ENCODE results near the gene RNF157.
"Not testable (repeated sequence)": the region's sequence is repeated elsewhere in the genome, so short reads cannot be mapped to it uniquely, and the experiment has no call there.

The RNF157 gene

DNA sequence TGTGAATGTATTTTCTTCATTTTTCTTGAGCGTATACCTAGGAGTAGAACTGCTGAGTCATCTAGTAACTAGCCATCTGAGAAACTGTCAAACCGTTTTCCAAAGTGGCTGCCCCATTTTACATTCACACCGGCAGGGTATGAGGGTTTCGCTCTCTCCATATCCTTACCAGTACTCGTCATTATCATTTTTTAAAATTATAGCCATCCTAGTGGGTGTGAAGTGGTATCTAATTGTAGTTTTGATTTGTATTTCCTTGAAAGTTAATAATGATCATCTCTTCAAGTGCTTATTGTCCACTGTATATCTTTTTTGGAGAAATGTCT is 6.0 kb downstream of the RNF157 start:
- no peak for DNase-seq (ENCODE audit: low read depth in 2 of 2)

- no peak for DNase-seq (ENCODE audit: low read depth in 2 of 2)
Observed at GRCh38 chr17:76233588-76234353, 6.5 kb downstream of the RNF157 start.

DNA sequence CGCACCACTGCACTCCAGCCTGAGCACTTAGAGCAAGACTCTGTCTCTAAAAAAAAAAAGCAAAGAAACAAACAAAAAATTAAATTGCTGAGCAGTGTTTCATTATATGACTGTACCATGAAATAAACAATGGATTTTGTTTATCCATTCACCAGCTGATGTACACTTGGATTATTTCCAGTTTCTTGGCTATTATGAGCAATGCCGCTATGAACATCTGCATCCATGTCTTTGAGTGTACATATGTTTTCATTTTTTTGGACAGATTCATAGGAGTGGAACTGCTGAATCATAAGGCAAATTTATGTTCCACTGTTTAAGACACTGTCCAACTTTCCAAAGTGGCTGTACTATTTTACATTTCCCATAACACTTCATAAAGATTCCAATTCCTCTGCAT is 8.0 kb downstream of the RNF157 start:
- DNase-seq (ENCODE audit: low read depth in 2 of 2): no peak

GRCh38 chr17:76226749-76227148 is 13.5 kb downstream of the RNF157 start:
- DNase-seq (ENCODE audit: low read depth in 2 of 2): not testable (repeated sequence)

DNA sequence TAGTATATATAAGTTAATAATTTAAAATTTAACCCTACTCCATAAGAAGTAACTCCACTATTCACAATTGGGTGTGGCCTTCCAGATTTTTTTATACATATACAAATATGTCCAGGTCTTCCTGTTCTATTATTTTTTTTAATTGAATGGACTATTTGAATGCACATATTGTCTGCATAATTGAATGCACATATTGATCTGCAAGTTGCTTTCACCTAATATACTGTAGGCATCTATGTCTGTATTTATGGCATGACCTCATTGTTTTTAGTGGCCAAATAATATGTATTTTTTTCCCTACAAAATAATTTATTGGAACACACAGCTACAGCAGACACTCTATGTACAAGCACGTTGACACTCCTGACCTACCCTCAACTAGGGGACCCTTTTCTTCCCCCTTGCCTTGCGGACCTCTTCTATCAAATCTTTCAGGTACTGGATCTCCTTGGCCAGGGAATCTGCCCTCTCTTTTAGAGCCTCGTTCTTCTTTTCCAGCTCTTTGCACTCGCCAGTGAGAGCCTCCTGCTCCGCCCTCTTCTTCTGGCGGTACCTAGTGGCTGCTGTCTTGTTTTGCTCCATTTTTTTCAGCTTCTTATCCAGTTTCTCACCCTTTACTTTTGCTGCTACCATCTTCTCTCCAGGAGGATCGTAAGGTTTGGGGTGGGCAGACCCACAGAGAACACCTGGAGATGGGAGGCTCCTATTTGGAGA is 14.8 kb downstream of the RNF157 start:
- not testable (repeated sequence) for DNase-seq (ENCODE audit: low read depth in 2 of 2)

DNA sequence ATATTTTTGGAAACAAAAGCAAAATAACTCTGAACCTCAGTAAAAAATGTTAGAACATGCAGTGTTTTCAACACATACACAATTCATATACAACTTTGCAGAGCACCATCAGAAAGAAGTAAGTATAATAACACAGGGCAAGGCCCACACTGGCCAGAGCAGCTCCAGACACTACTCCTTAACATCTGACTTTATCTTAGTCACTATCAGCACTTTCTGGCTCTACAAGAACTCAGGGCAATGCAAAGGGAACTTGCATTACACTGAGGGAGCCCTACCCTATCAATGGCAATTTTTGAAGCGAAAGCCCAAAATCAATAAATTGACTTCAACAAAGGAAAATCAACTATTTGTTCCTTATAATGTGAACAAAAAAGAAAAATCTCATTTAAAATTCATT is 16.5 kb downstream of the RNF157 start:
- no peak for DNase-seq (ENCODE audit: low read depth in 2 of 2)

DNA sequence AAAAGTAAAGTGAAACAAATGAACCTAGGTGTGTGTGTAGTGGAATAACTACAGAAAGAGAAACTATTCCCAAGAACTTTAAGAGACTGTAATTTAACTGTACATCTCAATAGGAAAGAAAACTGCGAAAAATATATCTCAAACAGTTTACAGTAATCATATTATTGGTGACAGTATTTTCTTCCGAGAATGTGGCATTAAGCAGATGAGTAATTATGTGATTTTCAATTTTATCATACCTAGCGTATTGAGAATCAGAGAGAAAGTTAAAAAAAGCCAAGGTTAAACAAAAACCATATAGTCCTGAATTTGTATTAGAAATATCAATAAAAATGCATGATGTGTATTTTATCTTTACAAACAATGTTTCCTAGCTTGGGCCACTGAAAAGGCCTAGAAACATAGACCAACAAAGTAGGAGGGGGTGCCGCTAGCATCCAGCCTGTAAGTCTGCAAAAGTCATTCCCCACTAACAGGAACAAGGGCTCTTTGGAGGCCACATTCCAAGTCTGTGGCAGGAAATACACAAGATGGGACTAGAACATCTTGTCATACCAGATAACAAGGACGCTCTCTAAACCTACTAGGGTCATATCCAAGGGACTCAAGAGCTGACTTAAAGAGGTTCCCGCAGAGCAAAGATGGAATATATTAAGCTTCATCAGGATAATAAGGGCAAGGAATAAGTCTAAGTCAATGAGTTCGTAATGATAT is 20.5 kb downstream of the RNF157 start:
- DNase-seq (ENCODE audit: low read depth in 2 of 2): no peak

GRCh38 chr17:76217081-76217480 is 23.2 kb downstream of the RNF157 start:
- DNase-seq (ENCODE audit: low read depth in 2 of 2): no peak

DNA sequence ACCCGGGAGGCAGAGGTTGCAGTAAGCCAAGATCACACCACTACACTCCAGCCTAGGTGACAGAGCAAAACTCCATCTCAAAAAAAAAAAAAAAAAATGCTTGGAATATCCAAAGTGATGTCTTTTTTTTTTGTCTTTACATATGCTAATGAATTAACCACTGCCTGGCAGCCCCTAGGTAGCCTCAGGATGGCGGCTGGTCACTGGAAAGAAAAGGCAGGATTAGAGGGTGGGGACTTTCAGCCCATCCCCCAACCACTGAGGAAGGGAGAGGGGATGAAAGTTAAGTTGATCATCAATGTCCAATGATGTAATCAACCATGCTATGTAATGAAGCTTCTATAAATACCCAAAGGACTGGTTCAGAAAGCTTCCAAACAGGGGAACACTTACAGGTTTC is 26.8 kb downstream of the RNF157 start:
- DNase-seq (ENCODE audit: low read depth in 2 of 2): no peak

DNA sequence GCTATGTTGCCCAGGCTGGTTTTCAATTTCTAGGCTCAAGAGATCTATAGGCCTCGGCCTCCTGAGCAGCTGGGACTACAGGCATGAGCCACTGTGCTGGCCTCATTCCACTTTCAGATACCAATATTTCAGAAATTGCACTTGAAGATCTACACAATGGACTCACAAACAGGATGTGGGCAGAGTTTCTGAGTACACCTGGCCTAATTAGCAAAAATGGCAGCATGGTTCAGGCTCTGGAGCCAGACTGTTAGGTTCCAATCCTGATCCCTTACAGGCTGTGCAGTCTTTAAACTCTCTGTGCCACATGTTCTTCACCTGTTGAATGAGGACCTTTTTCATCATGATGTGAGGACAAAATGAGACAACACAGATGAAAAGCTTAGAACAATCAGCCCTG is 32.2 kb downstream of the RNF157 start:
- DNase-seq (ENCODE audit: low read depth in 2 of 2): no peak

GRCh38 chr17:76207275-76208059 is 32.8 kb downstream of the RNF157 start:
- DNase-seq (ENCODE audit: low read depth in 2 of 2): no peak

- DNase-seq (ENCODE audit: low read depth in 2 of 2): not testable (repeated sequence)
Observed at GRCh38 chr17:76205542-76206144, 34.6 kb downstream of the RNF157 start.

DNA sequence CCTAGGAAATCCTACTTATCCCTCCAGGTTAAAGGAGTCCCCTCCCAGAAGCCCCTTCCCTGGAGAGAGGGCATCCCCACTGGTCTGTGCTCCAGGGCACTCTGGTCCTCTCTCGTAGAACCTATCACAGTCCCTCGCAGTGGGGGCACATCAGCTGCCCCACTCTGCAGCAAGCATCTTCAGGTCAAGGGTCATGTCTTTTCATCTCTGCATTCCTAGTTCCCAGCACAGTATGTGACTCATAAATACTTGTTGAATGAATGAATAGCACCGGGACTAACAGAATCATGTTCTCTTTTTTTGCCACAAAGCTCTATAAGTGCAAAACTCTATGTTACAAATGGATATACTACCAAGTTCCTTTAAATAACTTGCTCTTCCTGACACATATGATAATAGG is 36.0 kb downstream of the RNF157 start:
- no peak for DNase-seq (ENCODE audit: low read depth in 2 of 2)

- DNase-seq (ENCODE audit: low read depth in 2 of 2): no peak
Observed at GRCh38 chr17:76200354-76200753, 39.9 kb downstream of the RNF157 start.

DNA sequence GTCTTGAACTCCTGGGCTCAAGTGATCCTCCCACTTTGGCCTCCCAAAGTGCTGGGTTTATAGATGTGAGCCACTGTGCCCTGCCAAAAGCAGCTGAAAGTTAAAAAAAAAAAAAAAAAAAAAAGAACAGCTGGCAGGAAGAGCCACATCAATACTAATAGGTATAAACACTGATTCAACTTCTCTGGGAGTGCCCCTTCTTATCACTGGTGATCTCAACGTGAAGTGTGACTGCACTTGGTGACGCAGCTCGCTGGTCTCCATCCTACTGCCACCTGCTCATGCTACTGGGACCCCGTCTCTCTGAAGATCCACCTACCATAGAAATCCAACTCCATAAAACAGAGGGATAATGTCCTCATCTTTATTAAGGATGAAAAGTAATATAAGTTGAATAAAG is 40.8 kb downstream of the RNF157 start:
- DNase-seq (ENCODE audit: low read depth in 2 of 2): peak; percentile 26 to 58

- DNase-seq (ENCODE audit: low read depth in 2 of 2): no peak
Observed at GRCh38 chr17:76198702-76199101, 41.6 kb downstream of the RNF157 start.

GRCh38 chr17:76197911-76198310 is 42.4 kb downstream of the RNF157 start:
- no peak for DNase-seq (ENCODE audit: low read depth in 2 of 2)

DNA sequence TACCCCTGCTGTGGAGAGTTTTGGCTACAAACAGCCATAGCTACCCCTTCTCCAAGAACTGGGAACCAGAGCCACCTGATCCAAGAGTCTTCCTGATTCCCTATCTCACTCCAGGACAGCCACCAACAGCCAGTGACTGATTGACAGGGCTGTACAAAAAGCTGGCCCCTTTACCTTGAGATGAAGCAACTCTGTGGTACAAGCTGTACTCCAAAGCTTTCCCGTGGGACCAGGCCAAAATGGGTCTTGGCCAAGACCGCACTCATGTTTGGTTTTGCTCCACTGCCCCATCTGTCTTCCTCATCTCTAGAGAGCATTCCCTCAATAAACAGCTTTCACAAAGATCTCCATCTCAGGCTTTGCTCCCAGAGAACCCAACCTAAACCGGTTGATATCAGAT is 43.6 kb downstream of the RNF157 start:
- no peak for DNase-seq (ENCODE audit: low read depth in 2 of 2)

DNA sequence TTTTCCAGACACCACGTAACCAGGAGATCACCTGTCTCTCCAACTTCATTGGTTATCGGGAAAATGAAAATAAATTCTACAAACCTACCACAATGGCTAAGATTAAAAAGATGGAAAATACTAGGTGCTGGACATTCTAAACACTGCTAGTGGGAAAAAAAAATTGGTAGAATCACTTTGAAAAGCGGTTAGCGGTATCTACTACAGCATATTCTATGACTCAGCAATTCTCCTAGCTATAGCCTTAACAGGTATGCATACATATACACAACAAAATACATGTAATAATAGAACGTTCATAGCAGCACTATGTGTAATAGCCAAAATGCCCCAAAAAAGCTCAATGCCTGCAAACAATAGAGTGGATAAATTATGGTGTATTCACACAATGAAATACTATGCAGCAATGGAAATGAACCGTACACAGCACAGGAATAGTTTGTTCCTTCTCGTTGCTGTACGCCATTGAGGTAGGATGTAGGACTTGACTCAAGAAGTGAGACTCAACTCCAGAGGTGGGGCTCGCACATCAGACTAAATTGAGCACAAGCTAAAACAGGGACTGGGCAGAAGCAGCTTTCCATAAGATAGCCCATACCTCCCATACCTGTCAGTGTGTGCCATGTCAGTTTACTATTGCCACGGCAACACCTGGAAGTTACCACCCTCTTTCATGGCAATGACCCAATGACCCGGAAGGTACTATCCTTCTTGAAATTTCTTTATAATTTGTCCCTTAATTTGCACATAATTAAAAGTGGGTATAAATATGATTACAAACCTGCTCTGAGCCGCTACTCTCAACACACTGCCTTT is 44.8 kb downstream of the RNF157 start:
- DNase-seq (ENCODE audit: low read depth in 2 of 2): no peak

- DNase-seq (ENCODE audit: low read depth in 2 of 2): no peak
Observed at GRCh38 chr17:76193591-76193990, 46.7 kb downstream of the RNF157 start.

GRCh38 chr17:76191896-76192295 is 48.4 kb downstream of the RNF157 start:
- peak in 1 of 2 donors; percentile 20 for DNase-seq (ENCODE audit: low read depth in 2 of 2)
